SK-N-SH (cell line): ENCODE results near the gene TRPM8. TPM values are rescaled to one million over a fixed set of nuclear protein-coding genes. Genes with fewer than 3 reads are reported as not detected.

Experiments
- CTCF ChIA-PET: fragments of 300-600, 350-600 bp; formaldehyde crosslinking; extraction: SDS; loops from one replicate; lab custom pipeline; 2021; lab: Yijun Ruan, JAX
- POLR2A ChIA-PET: fragments of 350-600 bp; sonication (Branson Sonifier 250); formaldehyde crosslinking; extraction: SDS; loops from one replicate; lab custom pipeline; 2020; ENCODE audit warnings: antibody characterized with exemption, inconsistent platforms; lab: Yijun Ruan, JAX
- DNase-seq: peaks from one replicate; pipeline ENCODE4 v3.0.0; 2012
- H2AFZ ChIP-seq: fragments of 200-600 bp; sonication (generic); 2 replicates; pipeline ENCODE4 v1.8.1; 2016; ENCODE audit warnings: antibody characterized with exemption, mild to moderate bottlenecking, low read depth
- H3F3A ChIP-seq: fragments of 200-600 bp; sonication (generic); replicated peaks from 2 replicates; pipeline ENCODE3; 2016; ENCODE audit warnings: antibody characterized with exemption, mild to moderate bottlenecking; ENCODE audit not compliant: insufficient read depth
- H3K27ac ChIP-seq, 2 experiments: fragments of 200-500 bp in 1 of 2; fragments of 200-600 bp in 1 of 2; sonication (Bioruptor generic) in 1 of 2; sonication (generic), shearing (Covaris generic) in 1 of 2; 2 replicates each; pipeline versions ENCODE4 v1.5.1 to v1.6.1; 2014 to 2016; ENCODE audit warnings: low read depth in 2 of 2, inconsistent platforms in 1 of 2, low read length in 1 of 2, mild to moderate bottlenecking in 1 of 2, mixed read lengths in 1 of 2
- H3K27me3 ChIP-seq: fragments of 200-600 bp; sonication (generic), shearing (Covaris generic); 2 replicates; pipeline ENCODE4 v1.6.1; 2016; ENCODE audit warnings: mixed run types; ENCODE audit not compliant: insufficient read depth
- H3K36me3 ChIP-seq, 2 experiments: fragments of 200-500 bp in 1 of 2; fragments of 200-600 bp in 1 of 2; sonication (Bioruptor generic) in 1 of 2; sonication (generic) in 1 of 2; replicated peaks in 1 of 2; 2 replicates each; pipeline versions ENCODE3 to v1.5.1; 2014 to 2016; ENCODE audit warnings: low read length in 1 of 2, mild to moderate bottlenecking in 1 of 2; ENCODE audit not compliant: insufficient read depth in 2 of 2, control insufficient read depth in 1 of 2
- H3K4me1 ChIP-seq, 2 experiments: fragments of 200-500 bp in 1 of 2; fragments of 200-600 bp in 1 of 2; sonication (Bioruptor generic) in 1 of 2; sonication (generic), shearing (Covaris generic) in 1 of 2; 2 replicates each; pipeline versions ENCODE4 v1.5.1 to v1.6.1; 2014 to 2016; ENCODE audit warnings: low read depth in 1 of 2, low read length in 1 of 2, mixed run types in 1 of 2; ENCODE audit not compliant: insufficient read depth in 2 of 2, control insufficient read depth in 1 of 2
- H3K4me2 ChIP-seq: fragments of 200-600 bp; sonication (generic), shearing (Covaris generic); 2 replicates; pipeline ENCODE4 v1.6.1; 2017; ENCODE audit warnings: mixed run types
- H3K4me3 ChIP-seq, 2 experiments: fragments of 200-500 bp in 1 of 2; fragments of 200-600 bp in 1 of 2; sonication (Bioruptor generic) in 1 of 2; sonication (generic), shearing (Covaris generic) in 1 of 2; 2 replicates each; pipeline versions ENCODE4 v1.5.1 to v1.8.1; 2014 to 2016; ENCODE audit warnings: low read depth in 2 of 2, inconsistent platforms in 1 of 2, low read length in 1 of 2, mild to moderate bottlenecking in 1 of 2, mixed read lengths in 1 of 2, moderate library complexity in 1 of 2
- H3K79me2 ChIP-seq: fragments of 200-600 bp; sonication (generic); 2 replicates; pipeline ENCODE4 v1.8.1; 2017; ENCODE audit warnings: mild to moderate bottlenecking; ENCODE audit not compliant: insufficient read depth
- H3K9ac ChIP-seq: fragments of 200-600 bp; sonication (generic); 2 replicates; pipeline ENCODE4 v1.6.1; 2017; ENCODE audit warnings: mixed run types
- H3K9me2 ChIP-seq: fragments of 200-600 bp; sonication (generic); 2 replicates; pipeline ENCODE4 v1.6.1; 2017; ENCODE audit warnings: mixed run types
- H3K9me3 ChIP-seq: fragments of 200-600 bp; sonication (generic); 2 replicates; pipeline ENCODE4 v1.6.1; 2017; ENCODE audit warnings: mixed run types, mild to moderate bottlenecking, moderate library complexity
- H4K20me1 ChIP-seq: fragments of 200-600 bp; sonication (generic); 2 replicates; pipeline ENCODE4 v1.6.1; 2017; ENCODE audit warnings: mild to moderate bottlenecking, mixed run types; ENCODE audit not compliant: insufficient read depth
- EZH2phosphoT487 ChIP-seq: fragments of 200-600 bp; sonication (generic); IDR thresholded peaks from 2 replicates; pipeline ENCODE4 v1.6.1; 2017; ENCODE audit warnings: low read depth, mixed run types, mild to moderate bottlenecking, antibody characterized with exemption, moderate library complexity, borderline replicate concordance
- FOSL2 ChIP-seq: IDR thresholded peaks from 2 replicates; pipeline ENCODE4 v1.4.0; 2012; ENCODE audit warnings: low read depth, mild to moderate bottlenecking, moderate library complexity, borderline replicate concordance
- FOXM1 ChIP-seq: IDR thresholded peaks from 2 replicates; pipeline ENCODE4 v1.4.0; 2012; ENCODE audit warnings: low read depth, mild to moderate bottlenecking
- NRF1 ChIP-seq: IDR thresholded peaks from 2 replicates; pipeline ENCODE4 v1.6.1; 2012; ENCODE audit warnings: low read depth, mild to moderate bottlenecking, low read length
- RXRA ChIP-seq: IDR thresholded peaks from 2 replicates; pipeline ENCODE4 v1.4.0; 2012; ENCODE audit warnings: low read depth, mild to moderate bottlenecking, borderline replicate concordance
- SMC3 ChIP-seq: IDR thresholded peaks from 2 replicates; pipeline ENCODE4 v1.6.1; 2012; ENCODE audit warnings: low read depth, low read length, improper control_type of control experiment
- TAF1 ChIP-seq: IDR thresholded peaks from 2 replicates; pipeline ENCODE4 v1.6.1; 2012; ENCODE audit warnings: low read depth, mild to moderate bottlenecking, low read length, moderate library complexity, borderline replicate concordance
- TEAD4 ChIP-seq: IDR thresholded peaks from 2 replicates; pipeline ENCODE4 v1.4.0; 2012; ENCODE audit warnings: mild to moderate bottlenecking, borderline replicate concordance; ENCODE audit not compliant: insufficient read depth
- WGBS: methylation state at CpG from one replicate; pipeline ENCODE4 v1.1.6; 2017; ENCODE audit warnings: low lambda C conversion rate; 5-methylcytosine and 5-hydroxymethylcytosine counted together
- polyA plus RNA-seq, 3 experiments: library from polyadenylated mRNA; depleted of rRNA; stranded (reverse); fragments of >200 nt; gene quantifications; 2 replicates each; pipeline ENCODE4 v1.2.3, GENCODE V29; 2012
- TF ChIP-seq, protein P1 (sequence below): IDR thresholded peaks from 2 replicates; pipeline ENCODE4 v1.6.1; 2012; ENCODE audit warnings: mild to moderate bottlenecking, low read depth, low read length, moderate library complexity
- TF ChIP-seq, protein P2 (sequence below): IDR thresholded peaks from 2 replicates; pipeline ENCODE4 v1.4.0; 2012; ENCODE audit warnings: low read depth, borderline replicate concordance
- TF ChIP-seq, protein P3 (sequence below): IDR thresholded peaks from 2 replicates; pipeline ENCODE4; 2012
- TF ChIP-seq, protein P4 (sequence below): fragments of 150-350 bp; IDR thresholded peaks from 2 replicates; pipeline ENCODE4 v1.6.1; 2016; ENCODE audit warnings: mild to moderate bottlenecking, low read depth, low read length

TRPM8 gene
- polyA plus RNA-seq, 1 of the 3 experiments (the other 2 are of a cell fraction), result 0.85 TPM

DNA sequence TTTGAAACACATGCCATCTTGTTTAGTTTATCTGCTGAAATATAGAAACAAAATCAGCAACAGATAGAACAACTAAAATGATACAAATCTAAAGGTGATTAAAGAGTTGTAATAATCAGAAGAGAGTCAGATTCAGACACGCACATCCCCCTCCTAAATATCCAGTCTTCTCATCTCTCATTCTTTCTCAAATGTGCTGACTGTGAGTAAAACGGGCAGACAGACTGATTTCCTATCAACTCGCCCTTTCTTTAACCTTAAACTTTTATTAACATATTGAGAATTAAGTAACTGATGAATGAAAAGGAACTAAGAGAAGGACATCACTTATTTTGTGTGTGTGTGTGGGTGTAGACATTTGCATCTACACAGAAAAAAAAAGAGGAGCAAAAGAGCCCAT lies 98.7 kb downstream of the TRPM8 start (continued):
- TF ChIP-seq, protein P1, sequence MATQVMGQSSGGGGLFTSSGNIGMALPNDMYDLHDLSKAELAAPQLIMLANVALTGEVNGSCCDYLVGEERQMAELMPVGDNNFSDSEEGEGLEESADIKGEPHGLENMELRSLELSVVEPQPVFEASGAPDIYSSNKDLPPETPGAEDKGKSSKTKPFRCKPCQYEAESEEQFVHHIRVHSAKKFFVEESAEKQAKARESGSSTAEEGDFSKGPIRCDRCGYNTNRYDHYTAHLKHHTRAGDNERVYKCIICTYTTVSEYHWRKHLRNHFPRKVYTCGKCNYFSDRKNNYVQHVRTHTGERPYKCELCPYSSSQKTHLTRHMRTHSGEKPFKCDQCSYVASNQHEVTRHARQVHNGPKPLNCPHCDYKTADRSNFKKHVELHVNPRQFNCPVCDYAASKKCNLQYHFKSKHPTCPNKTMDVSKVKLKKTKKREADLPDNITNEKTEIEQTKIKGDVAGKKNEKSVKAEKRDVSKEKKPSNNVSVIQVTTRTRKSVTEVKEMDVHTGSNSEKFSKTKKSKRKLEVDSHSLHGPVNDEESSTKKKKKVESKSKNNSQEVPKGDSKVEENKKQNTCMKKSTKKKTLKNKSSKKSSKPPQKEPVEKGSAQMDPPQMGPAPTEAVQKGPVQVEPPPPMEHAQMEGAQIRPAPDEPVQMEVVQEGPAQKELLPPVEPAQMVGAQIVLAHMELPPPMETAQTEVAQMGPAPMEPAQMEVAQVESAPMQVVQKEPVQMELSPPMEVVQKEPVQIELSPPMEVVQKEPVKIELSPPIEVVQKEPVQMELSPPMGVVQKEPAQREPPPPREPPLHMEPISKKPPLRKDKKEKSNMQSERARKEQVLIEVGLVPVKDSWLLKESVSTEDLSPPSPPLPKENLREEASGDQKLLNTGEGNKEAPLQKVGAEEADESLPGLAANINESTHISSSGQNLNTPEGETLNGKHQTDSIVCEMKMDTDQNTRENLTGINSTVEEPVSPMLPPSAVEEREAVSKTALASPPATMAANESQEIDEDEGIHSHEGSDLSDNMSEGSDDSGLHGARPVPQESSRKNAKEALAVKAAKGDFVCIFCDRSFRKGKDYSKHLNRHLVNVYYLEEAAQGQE, result no peak
- TF ChIP-seq FOXM1 (no peak), FOSL2 (no peak), TAF1 (no peak)
- TF ChIP-seq, protein P2, sequence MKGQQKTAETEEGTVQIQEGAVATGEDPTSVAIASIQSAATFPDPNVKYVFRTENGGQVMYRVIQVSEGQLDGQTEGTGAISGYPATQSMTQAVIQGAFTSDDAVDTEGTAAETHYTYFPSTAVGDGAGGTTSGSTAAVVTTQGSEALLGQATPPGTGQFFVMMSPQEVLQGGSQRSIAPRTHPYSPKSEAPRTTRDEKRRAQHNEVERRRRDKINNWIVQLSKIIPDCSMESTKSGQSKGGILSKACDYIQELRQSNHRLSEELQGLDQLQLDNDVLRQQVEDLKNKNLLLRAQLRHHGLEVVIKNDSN, result no peak

DNA sequence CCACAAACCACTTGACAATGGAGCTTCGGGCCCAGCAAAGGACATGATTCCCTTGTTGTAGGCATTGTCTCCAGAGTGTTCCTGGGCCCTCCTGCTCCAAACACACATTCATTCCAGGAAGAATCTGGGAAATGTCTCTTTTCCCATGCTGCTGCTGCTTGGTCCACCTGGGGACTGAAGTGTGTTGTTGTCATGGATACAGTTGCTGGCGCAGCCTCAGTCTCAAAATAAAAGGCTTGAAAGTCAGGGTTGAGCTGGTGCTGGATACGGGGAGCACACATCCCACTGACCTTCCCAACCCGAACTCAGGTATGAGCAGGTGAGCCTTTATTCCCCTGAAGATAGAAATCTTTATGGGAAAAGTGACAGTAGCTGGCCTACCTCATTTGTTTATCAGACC lies 102.7 kb downstream of the TRPM8 start:
- H3K9me3 ChIP-seq, result no peaks in the 10 kb centered on the region

DNA sequence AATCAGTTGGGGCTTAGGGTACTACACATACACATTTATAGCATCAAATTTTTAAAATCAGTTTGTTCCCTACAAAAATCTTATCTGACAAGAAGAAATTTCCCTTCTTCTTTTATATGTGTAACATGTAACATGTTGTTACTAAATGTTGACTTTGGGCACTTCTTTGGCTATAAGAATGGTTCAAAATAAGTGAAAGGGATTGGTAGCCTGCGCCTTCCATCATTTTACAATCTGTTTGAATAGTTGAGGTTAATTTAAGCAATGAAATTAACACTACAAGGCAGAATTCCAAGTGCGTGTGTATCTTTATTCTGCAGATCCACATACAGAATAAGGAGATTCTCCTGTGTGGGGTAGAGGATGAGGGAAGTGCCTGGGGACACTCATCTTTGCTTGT lies 103.2 kb downstream of the TRPM8 start:
- Histone ChIP-seq H3K9ac (no peak overlapping the region), H3K4me2 (no peak overlapping the region), H3K9me3 (no peaks in the 10 kb centered on the region), H3K79me2 (no peaks in the 10 kb centered on the region), H3K4me1 (no peaks in the 10 kb centered on the region), H2AFZ (no peak overlapping the region), H4K20me1 (no peaks in the 10 kb centered on the region), H3K4me3 (no peak overlapping the region), H3K36me3 (no peaks in the 10 kb centered on the region), H3K27ac (no peak overlapping the region), H3F3A (no peaks in the 10 kb centered on the region), H3K27me3 (no peaks in the 10 kb centered on the region), H3K9me2 (no peaks in the 10 kb centered on the region)
- 64% methylated on average over 2 of the region's 2 CpGs for WGBS
- POLR2A ChIA-PET, result no interaction called here
- CTCF ChIA-PET, result no interaction called here
- TF ChIP-seq, protein P3, sequence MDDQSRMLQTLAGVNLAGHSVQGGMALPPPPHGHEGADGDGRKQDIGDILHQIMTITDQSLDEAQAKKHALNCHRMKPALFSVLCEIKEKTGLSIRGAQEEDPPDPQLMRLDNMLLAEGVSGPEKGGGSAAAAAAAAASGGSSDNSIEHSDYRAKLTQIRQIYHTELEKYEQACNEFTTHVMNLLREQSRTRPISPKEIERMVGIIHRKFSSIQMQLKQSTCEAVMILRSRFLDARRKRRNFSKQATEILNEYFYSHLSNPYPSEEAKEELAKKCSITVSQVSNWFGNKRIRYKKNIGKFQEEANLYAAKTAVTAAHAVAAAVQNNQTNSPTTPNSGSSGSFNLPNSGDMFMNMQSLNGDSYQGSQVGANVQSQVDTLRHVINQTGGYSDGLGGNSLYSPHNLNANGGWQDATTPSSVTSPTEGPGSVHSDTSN, result no peak
- TF ChIP-seq SMC3 (no peak), RXRA (no peak), EZH2phosphoT487 (no peak), FOSL2 (no peak), TEAD4 (no peak)
- TF ChIP-seq, protein P4, sequence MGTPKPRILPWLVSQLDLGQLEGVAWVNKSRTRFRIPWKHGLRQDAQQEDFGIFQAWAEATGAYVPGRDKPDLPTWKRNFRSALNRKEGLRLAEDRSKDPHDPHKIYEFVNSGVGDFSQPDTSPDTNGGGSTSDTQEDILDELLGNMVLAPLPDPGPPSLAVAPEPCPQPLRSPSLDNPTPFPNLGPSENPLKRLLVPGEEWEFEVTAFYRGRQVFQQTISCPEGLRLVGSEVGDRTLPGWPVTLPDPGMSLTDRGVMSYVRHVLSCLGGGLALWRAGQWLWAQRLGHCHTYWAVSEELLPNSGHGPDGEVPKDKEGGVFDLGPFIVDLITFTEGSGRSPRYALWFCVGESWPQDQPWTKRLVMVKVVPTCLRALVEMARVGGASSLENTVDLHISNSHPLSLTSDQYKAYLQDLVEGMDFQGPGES, result no peak
- TF ChIP-seq, protein P2, result no peak
- no peak for DNase-seq

More for the DNA sequence above, 102.7 kb downstream of the TRPM8 start:
- ChIA-PET CTCF (no interaction called here), POLR2A (no interaction called here)
- Histone ChIP-seq H3K27me3 (no peaks in the 10 kb centered on the region), H3K79me2 (no peaks in the 10 kb centered on the region), H3K9me2 (no peaks in the 10 kb centered on the region), H3K27ac (no peak overlapping the region), H3K36me3 (no peaks in the 10 kb centered on the region), H4K20me1 (no peaks in the 10 kb centered on the region), H3K4me3 (no peak overlapping the region), H3K4me2 (no peak overlapping the region), H2AFZ (no peak overlapping the region), H3F3A (no peaks in the 10 kb centered on the region), H3K4me1 (no peaks in the 10 kb centered on the region), H3K9ac (no peak overlapping the region)
- TF ChIP-seq NRF1 (no peak), TEAD4 (no peak)
- DNase-seq, result no peak
- WGBS, result 89% methylated on average over 4 of the region's 4 CpGs
